ENCODE measurements around the gene NLRP3. TPM values are rescaled to one million over a fixed set of nuclear protein-coding genes. Genes with fewer than 3 reads are reported as not detected.
A peak's percentile ranks its signal among the peaks of the same experiment; 100 is the strongest.

Gene NLRP3
- total RNA-seq, 1 donor from 2014 or later, result 7.4 TPM

- DNase-seq (ENCODE audit: low read depth), result no peak
- H3K4me3 ChIP-seq (ENCODE audit: low read depth, low read length), result peak overlapping the region; percentile 62
- no peak for TF ChIP-seq CTCF (conservative IDR thresholded peaks at IDR 0.05; ENCODE audit: low read depth, low read length)
These were observed 31.4 kb downstream of the NLRP3 start for GRCh38 chr1:247447162-247447909.

GRCh38 chr1:247448107-247448791 lies 32.3 kb downstream of the NLRP3 start:
- DNase-seq (ENCODE audit: low read depth), result no peak
- peak overlapping the region; percentile 62 for H3K4me3 ChIP-seq (ENCODE audit: low read depth, low read length)
- TF ChIP-seq CTCF (conservative IDR thresholded peaks at IDR 0.05; ENCODE audit: low read depth, low read length), result peak; percentile 18

GRCh38 chr1:247451388-247452010 lies 35.5 kb downstream of the NLRP3 start:
- TF ChIP-seq CTCF (conservative IDR thresholded peaks at IDR 0.05; ENCODE audit: low read depth, low read length), result no peak
- DNase-seq (ENCODE audit: low read depth), result no peak
- no peak overlapping the region for H3K4me3 ChIP-seq (ENCODE audit: low read depth, low read length)

GRCh38 chr1:247452447-247453039 lies 36.6 kb downstream of the NLRP3 start:
- TF ChIP-seq CTCF (conservative IDR thresholded peaks at IDR 0.05; ENCODE audit: low read depth, low read length), result no peak
- no peak overlapping the region for H3K4me3 ChIP-seq (ENCODE audit: low read depth, low read length)
- DNase-seq (ENCODE audit: low read depth), result no peak

GRCh38 chr1:247453245-247453644 lies 37.3 kb downstream of the NLRP3 start:
- TF ChIP-seq CTCF (conservative IDR thresholded peaks at IDR 0.05; ENCODE audit: low read depth, low read length), result no peak
- H3K4me3 ChIP-seq (ENCODE audit: low read depth, low read length), result no peak overlapping the region
- DNase-seq (ENCODE audit: low read depth), result no peak

- TF ChIP-seq CTCF (conservative IDR thresholded peaks at IDR 0.05; ENCODE audit: low read depth, low read length), result no peak
- no peak for DNase-seq (ENCODE audit: low read depth)
- H3K4me3 ChIP-seq (ENCODE audit: low read depth, low read length), result no peak overlapping the region
These were observed 38.0 kb downstream of the NLRP3 start for GRCh38 chr1:247453997-247454396.
